Lung (tissue), 12 donors: ENCODE results near the gene GOLT1B. TPM values are rescaled to one million over a fixed set of nuclear protein-coding genes. Genes with fewer than 3 reads are reported as not detected.

ENCODE experiments used
- ATAC-seq: fragments of 200-7000 bp; cut with Tn5 transposase; one replicate; pipeline ENCODE4 v1.9.1; 2020; ENCODE audit warnings: moderate number of reproducible peaks; ENCODE audit not compliant: insufficient read depth, low FRiP score
- DNase-seq, 3 donors: peaks; one replicate each; pipeline ENCODE4 v3.0.0-alpha.2; 2013 to 2017
- H3K27ac ChIP-seq, 2 donors: one replicate each; pipeline ENCODE4 v1.5.1; 2013; ENCODE audit warnings: mild to moderate bottlenecking in 2 of 2, moderate library complexity in 2 of 2, control low read depth in 1 of 2, inconsistent platforms in 1 of 2, low read depth in 1 of 2, low read length in 1 of 2
- H3K27me3 ChIP-seq, 3 donors: one replicate each; pipeline ENCODE4 v1.5.1; 2013; ENCODE audit warnings: low read length in 2 of 3; ENCODE audit not compliant: control insufficient read depth in 3 of 3, insufficient read depth in 3 of 3
- H3K36me3 ChIP-seq, 4 donors: one replicate each; pipeline ENCODE4 v1.5.1; 2013; ENCODE audit warnings: low read length in 4 of 4, mild to moderate bottlenecking in 1 of 4, moderate library complexity in 1 of 4; ENCODE audit not compliant: control insufficient read depth in 4 of 4, insufficient read depth in 4 of 4
- H3K4me1 ChIP-seq, 5 donors: one replicate each; pipeline ENCODE4 v1.5.1; 2013; ENCODE audit warnings: low read length in 5 of 5, mild to moderate bottlenecking in 2 of 5, moderate library complexity in 1 of 5; ENCODE audit not compliant: control insufficient read depth in 5 of 5, insufficient read depth in 5 of 5
- H3K4me3 ChIP-seq: one replicate; pipeline ENCODE4 v1.5.1; 2013; ENCODE audit warnings: mild to moderate bottlenecking, control low read depth, moderate library complexity
- H3K9ac ChIP-seq, 2 donors: one replicate each; pipeline ENCODE4 v1.5.1; 2013; ENCODE audit warnings: low read length in 2 of 2, control low read depth in 1 of 2; ENCODE audit not compliant: insufficient read depth in 1 of 2
- H3K9me3 ChIP-seq, 4 donors: one replicate each; pipeline ENCODE4 v1.5.1; 2013; ENCODE audit warnings: low read length in 3 of 4, mild to moderate bottlenecking in 1 of 4, moderate library complexity in 1 of 4; ENCODE audit not compliant: control insufficient read depth in 4 of 4, insufficient read depth in 3 of 4
- CTCF ChIP-seq: IDR thresholded peaks from 2 replicates; pipeline ENCODE4 v1.5.1; 2012; ENCODE audit warnings: mild to moderate bottlenecking; ENCODE audit errors: control extremely low read depth, extremely low read depth
- WGBS, 2 donors: extraction: QIAGEN DNeasy Blood & Tissue Kit; methylation state at CpG; one replicate each; pipeline ENCODE4 v1.1.7; 2013; 5-methylcytosine and 5-hydroxymethylcytosine counted together
- polyA plus RNA-seq, 2 donors: library from polyadenylated mRNA; stranded (reverse); fragments of 200-250 nt; gene quantifications; one replicate each; pipeline ENCODE4 v1.2.1, GENCODE V29; 2013
- total RNA-seq, 2 donors: library from RNA; depleted of rRNA in 1 of 2; stranded (reverse); fragments of >200 nt in 1 of 2; gene quantifications; one replicate each; pipeline ENCODE4 v1.2.1, GENCODE V29; 2014 to 2021
- donor health status: control.
- donor health status: control.
- donor health status: Bipolar disorder and iron deficiency.
- donor health status: healthy.
- donor health status: DM: yes; HTN: yes; CAD: no.

The GOLT1B gene
- total and polyA plus RNA-seq, 4 donors = 23.9 to 35.0 (median 30.8) TPM

GRCh38 chr12:21527451-21528180, 26.0 kb downstream of the GOLT1B start:
- 1% methylated on average over 51 to 57 of the region's 57 CpGs for WGBS, 2 donors
- Histone ChIP-seq H3K27ac (peak overlapping the region in 1 of 2 donors; percentile 77), H3K4me1 (peaks cover 5 to 26% (median 7%) of the 10 kb centered on the region in 5 donors), H3K27me3 (peaks cover 0 to 9% (median 7%) of the 10 kb centered on the region in 3 donors), H3K9me3 (no peaks in the 10 kb centered on the region), H3K4me3 (peak overlapping the region; percentile 36), H3K9ac (no peak overlapping the region), H3K36me3 (no peaks in the 10 kb centered on the region)
- no peak for TF ChIP-seq CTCF
- ATAC-seq (peak; percentile 81), DNase-seq (peak; percentile 62 to 65 (median 63))

GRCh38 chr12:21528953-21529352, 27.4 kb downstream of the GOLT1B start:
- ATAC-seq (no peak), DNase-seq (peak; percentile 60 to 87 (median 74))
- Histone ChIP-seq H3K27me3 (peaks cover 0 to 9% (median 7%) of the 10 kb centered on the region in 3 donors), H3K9ac (no peak overlapping the region), H3K9me3 (no peaks in the 10 kb centered on the region), H3K4me1 (peaks cover 5 to 26% (median 7%) of the 10 kb centered on the region in 5 donors), H3K4me3 (no peak overlapping the region), H3K27ac (peak overlapping the region in 1 of 2 donors; percentile 79), H3K36me3 (no peaks in the 10 kb centered on the region)
- 57 to 70% methylated on average over 5 of the region's 5 CpGs for WGBS, 2 donors
- no peak for TF ChIP-seq CTCF

GRCh38 chr12:21529456-21529855, 27.9 kb downstream of the GOLT1B start:
- 79 to 84% methylated on average over 2 of the region's 2 CpGs for WGBS, 2 donors
- no peak for ATAC-seq
- Histone ChIP-seq H3K4me1 (peaks cover 5 to 26% (median 7%) of the 10 kb centered on the region in 5 donors), H3K27me3 (peaks cover 0 to 9% (median 7%) of the 10 kb centered on the region in 3 donors), H3K9ac (no peak overlapping the region), H3K9me3 (no peaks in the 10 kb centered on the region), H3K4me3 (no peak overlapping the region), H3K36me3 (no peaks in the 10 kb centered on the region), H3K27ac (peak overlapping the region in 1 of 2 donors; percentile 79)
- TF ChIP-seq CTCF = no peak
- peak in 1 of 3 donors; percentile 10 for DNase-seq
